HEK293T (cell line): ENCODE results near the gene HPCAL1.

Experiments used
- ARNT ChIP-seq: fragments of 450-650 bp; IDR thresholded peaks from 2 replicates; pipeline ENCODE4 v1.6.1; 2017; ENCODE audit warnings: mild to moderate bottlenecking
- BHLHE40 ChIP-seq: fragments of 450-650 bp; IDR thresholded peaks from 2 replicates; pipeline ENCODE4 v1.6.1; 2016; ENCODE audit warnings: mild to moderate bottlenecking, moderate library complexity, borderline replicate concordance
- CTBP1 ChIP-seq: fragments of 450-650 bp; IDR thresholded peaks from 2 replicates; pipeline ENCODE4 v1.6.1; 2016; ENCODE audit warnings: borderline replicate concordance
- ELF4 ChIP-seq: fragments of 450-650 bp; IDR thresholded peaks from 2 replicates; pipeline ENCODE4 v1.6.1; 2017; ENCODE audit warnings: antibody characterized with exemption
- FOXA1 ChIP-seq: fragments of 450-650 bp; IDR thresholded peaks from 2 replicates; pipeline ENCODE4 v1.6.1; 2016; ENCODE audit warnings: mild to moderate bottlenecking
- FOXM1 ChIP-seq: fragments of 450-650 bp; IDR thresholded peaks from 2 replicates; pipeline ENCODE4 v1.6.1; 2017; ENCODE audit warnings: mild to moderate bottlenecking, borderline replicate concordance
- HDGF ChIP-seq: fragments of 450-650 bp; IDR thresholded peaks from 2 replicates; pipeline ENCODE4 v1.6.1; 2017; ENCODE audit warnings: antibody characterized with exemption, borderline replicate concordance
- L3MBTL2 ChIP-seq: fragments of 450-650 bp; conservative IDR thresholded peaks from 2 replicates; pipeline ENCODE4 v1.6.1; 2016; ENCODE audit warnings: mild to moderate bottlenecking
- NFRKB ChIP-seq: fragments of 450-650 bp; IDR thresholded peaks from 2 replicates; pipeline ENCODE4 v1.6.1; 2016; ENCODE audit warnings: mild to moderate bottlenecking, moderate library complexity
- PKNOX1 ChIP-seq: fragments of 450-650 bp; IDR thresholded peaks from 2 replicates; pipeline ENCODE4 v1.6.1; 2016
- SP1 ChIP-seq: fragments of 450-650 bp; IDR thresholded peaks from 2 replicates; pipeline ENCODE4 v1.6.1; 2017
- SUZ12 ChIP-seq: fragments of 450-650 bp; IDR thresholded peaks from 2 replicates; pipeline ENCODE4 v1.6.1; 2016; ENCODE audit warnings: mild to moderate bottlenecking
- TARDBP ChIP-seq: fragments of 450-650 bp; IDR thresholded peaks from 2 replicates; pipeline ENCODE4 v1.6.1; 2016
- ZNF384 ChIP-seq: fragments of 450-650 bp; IDR thresholded peaks from 2 replicates; pipeline ENCODE4 v1.6.1; 2016

- TF ChIP-seq BHLHE40 = no peak
- no peak for TF ChIP-seq FOXA1
- TF ChIP-seq SP1 = no peak
- no peak for TF ChIP-seq FOXM1
- no peak for TF ChIP-seq PKNOX1
- TF ChIP-seq L3MBTL2 = no peak
- no peak for TF ChIP-seq HDGF
- no peak for TF ChIP-seq CTBP1
- TF ChIP-seq ARNT = no peak
- no peak for TF ChIP-seq TARDBP
- no peak for TF ChIP-seq SUZ12
- no peak for TF ChIP-seq ZNF384
- no peak for TF ChIP-seq ELF4
- TF ChIP-seq NFRKB = no peak
These were observed 24.5 kb upstream of the HPCAL1 start for GRCh38 chr2:10278029-10278762.
